HG03460 (cell line): ENCODE results near the gene DRC1.

Source experiments
- ATAC-seq: cut with Tn5 transposase; IDR thresholded peaks from one replicate; pipeline ENCODE4 v1.9.1; 2021; ENCODE audit not compliant: unreplicated experiment

The DRC1 gene

DNA sequence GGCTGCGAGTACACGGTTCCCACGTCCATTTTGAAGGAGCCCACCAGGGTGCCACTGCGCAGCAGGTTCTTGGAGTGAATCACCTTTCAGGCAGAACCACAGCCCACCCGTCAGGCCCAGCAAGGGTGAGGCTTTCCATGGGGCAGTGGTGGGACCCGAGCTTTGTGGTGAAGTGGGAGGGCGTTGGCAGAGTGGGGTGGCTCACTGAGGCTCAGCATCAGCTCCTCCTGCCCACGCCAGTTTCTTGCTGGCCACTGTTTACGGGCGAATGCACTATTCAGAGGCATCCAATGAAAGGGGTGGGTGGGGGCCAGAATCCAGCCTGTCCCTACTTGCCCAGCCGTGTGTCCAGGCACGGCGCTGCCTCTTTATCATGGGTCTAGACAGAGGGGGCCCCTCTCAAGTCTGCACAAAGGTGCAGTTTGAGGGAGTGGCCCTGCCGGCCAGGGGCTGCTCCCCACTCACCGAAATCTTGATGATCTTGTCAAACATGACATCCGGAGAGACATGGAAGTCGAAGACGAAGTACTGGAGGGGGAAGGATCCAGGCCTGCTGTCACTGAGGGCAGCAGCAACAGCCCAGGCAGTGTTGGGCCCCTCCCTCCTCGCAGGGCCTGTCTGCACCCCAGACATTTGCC, 87.6 kb downstream of the DRC1 start:
- no peak for ATAC-seq

DNA sequence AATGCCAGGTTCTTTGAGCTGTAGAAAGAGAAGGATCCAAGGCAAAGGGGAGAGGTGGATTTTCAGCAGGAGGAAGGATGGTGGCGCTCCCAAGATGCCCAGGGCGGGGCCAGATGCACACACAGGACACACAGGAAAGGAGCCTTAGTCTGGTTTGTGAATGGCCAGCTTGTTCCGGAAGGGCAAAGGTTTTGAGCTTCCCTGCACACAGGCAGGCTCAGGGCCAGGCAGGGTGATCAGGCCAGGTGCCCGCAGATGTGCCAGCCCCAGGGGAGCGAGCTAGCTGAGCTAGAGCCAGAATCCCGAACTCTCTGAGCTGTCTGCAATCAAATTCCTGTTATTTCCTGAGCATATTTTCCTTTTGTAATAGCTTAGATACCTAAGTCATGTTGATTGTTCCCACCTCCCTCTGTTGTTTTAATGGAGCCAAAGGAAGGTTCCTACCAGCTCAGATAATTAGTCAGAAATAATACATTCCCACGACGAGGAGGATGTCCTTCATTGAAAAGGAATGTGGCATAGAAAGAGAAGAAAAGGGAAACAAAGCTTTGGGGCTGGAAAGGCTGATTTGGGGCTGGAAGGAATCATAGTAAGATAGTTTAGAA, 89.9 kb downstream of the DRC1 start:
- ATAC-seq: no peak

DNA sequence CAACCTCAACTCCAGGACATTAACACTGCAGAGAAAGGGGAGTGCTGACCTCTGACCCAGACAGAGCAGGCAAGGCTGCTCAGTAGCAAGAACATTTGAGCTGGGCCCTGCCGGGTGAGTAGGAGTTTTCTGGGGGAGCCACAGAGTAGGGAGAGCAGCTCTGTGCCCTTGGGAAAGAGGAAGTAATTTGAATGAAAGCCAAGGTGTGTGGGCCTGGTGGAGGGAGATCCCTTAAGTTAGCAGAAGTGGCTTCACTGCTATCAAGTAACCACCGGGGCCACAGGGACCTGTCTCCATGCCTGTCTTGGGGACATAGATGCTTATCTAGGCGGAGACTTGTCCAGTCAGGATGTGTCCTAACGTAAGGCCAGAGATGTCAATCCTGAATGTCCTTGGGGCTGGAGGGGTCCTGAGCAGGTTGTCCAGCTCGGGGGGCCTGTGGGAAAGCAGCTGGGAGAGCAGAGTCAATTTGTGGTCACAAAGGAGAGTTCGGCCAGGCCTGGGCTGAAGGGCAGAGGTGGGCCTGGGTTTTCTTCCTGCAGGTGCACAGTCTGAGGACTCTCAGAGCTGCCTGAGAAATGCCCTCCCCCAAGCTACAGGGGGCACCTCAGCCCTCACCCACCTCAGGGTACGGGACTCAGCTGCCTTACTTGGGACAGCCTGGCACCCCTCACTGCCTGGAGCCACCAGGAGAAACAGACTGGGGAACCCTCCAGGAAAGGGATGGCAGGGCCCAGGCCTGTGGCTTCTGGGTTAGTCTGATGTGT, 91.2 kb downstream of the DRC1 start:
- ATAC-seq: no peak

DNA sequence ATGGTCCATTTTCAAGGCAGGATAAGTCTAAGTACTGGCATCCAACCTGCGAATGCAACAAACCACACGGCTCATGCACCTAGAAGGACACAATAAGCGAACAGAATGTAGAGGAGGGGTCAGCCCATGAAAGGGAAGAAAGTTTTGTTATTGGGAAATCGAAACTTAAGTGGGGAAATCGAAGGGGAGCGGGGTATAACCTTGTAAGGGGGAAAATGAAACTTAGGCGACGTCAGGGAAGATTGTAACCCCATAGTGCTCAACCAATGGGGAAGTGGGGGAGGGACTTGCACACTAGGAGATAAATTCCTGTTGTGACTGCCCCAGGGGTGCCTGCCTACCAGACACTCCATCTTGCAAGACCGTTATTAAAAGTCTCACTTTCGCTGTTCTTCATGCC, 91.8 kb downstream of the DRC1 start:
- no peak for ATAC-seq

DNA sequence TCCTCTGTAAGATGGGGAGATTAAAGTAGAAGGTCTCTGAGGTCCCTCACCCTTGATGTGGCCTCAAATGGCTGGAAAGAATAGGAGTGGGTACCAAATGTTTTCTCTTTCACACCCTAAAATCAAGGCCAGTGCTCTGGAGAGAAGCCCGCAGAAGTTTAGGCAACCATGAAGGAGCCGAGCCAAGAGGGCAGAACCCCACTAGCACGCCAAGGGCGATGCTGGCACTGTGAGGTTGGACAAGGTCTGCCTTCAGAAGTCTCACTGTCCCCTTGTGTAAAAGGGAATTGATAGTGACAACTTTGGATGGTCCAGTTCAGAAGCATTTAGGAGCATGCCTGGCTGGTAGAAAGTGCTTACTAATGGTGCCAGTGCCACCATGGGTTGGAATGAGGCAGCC, 92.5 kb downstream of the DRC1 start:
- ATAC-seq: no peak

DNA sequence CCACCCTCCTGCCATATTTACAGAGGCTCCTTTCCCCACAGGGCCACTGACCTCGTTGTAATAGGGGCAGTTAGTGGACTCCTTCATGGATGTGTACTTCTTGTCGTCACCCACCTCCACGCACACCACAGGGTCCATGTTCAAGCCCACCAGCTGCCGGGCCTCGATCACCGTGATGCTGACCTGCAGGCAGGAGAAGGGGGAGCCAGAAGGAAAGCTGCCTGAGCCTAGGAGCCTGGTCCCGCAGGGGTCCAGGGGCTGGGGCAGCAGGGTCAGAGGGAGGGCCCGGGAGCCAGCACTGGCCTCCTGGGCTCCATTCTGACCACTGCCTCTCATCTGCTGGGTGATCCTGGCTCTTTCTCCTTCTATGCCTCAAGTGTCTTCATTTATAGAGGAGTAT, 93.2 kb downstream of the DRC1 start:
- ATAC-seq: no peak

DNA sequence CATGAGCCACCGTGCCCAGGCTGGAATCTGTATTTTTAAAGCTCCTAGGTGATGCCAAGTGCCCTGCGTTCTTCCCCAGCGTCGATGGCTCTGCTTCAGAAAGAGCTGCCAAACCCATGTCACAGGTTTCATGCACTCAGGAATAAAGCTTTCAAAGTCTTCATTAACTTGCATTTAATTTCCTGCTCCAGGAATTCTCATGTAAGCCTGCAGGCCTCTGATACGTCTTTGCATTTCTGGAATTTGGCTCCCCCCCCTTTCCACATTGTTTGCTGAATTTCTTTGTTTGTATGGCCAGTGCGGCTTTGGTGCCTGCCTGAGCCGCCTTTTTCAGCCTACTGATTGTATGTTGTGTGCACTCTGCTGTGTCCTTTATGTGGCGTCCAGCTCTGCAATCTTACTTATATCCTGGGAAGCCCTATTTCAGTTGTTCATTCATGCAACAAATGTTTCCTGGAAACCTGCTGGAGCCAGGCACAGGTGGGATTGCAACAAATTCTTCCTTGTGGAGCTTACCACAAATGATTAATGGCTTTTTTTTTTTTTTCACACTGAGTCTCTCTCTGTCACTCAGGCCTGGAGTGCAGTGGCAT, 94.1 kb downstream of the DRC1 start:
- no peak for ATAC-seq

DNA sequence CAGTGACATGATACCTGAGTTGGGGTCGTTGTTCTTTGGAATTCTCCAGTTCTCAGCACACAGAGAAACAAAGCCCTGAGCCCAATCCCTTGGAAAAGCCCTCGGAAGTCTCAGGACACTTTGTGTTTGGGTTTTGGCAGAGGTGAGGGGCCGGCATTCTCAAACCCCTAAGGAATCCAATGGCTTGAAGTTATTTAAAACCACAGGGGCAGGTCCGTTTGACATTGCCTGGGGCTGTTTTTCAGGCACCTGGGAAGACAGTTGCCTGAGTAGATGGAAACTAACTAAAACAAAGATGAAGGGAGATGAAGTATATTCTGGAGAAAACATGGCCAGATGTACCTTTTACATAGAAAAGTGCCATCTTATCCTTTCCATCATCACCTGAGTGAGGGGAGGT, 98.7 kb downstream of the DRC1 start:
- ATAC-seq: no peak

DNA sequence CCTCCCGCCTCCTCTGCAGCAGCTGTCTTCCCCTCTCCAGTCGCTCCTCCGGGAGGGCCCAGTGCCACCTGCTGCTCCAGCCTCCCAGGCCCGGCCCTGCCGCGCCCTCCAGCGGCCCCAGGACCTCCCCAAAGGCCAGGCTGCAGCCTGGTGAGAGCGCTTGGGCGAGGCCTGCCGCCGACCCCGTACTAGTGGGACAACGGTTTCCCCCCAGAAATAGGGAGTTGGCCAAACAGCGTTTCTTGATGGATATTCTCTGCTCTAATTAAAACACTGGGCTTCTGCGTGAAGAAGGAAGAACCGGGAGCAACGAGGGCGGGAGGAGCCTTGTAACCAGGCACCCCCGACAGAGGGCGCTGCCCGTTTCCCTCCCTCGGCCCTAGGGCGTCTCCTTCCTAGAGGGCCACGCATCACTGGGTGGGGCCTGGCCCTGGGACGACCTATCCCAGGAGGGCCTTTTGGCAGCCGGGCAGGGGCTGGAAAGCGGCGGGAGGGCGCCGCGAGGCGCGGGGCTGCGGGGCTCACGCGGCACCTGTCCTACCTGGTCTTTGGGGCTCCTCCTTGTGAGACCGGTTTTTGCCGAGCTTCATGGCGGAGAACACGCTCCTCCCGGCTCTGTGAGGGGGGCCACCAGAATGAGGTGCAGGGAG, 101.6 kb downstream of the DRC1 start:
- ATAC-seq: no peak

DNA sequence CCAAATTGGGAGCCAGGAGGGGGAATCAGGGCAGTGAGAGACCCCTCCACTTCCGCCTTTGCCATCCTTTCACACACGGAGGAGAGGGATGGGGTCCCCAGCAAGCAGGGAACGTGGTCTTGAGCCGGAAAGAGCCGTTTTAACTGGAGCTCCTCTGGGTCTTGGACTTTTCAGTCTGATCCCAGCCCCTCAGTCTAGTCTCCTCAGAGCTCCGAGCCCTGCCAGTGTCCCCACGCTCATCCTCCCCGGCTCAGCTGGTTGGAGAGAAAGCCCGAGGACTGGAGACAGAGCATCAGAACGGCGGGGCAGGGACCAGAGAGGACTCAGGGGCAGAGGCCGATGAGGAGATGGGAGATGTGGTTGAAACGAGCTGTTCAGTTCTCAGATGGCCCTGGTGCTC, 102.3 kb downstream of the DRC1 start:
- ATAC-seq: no peak

DNA sequence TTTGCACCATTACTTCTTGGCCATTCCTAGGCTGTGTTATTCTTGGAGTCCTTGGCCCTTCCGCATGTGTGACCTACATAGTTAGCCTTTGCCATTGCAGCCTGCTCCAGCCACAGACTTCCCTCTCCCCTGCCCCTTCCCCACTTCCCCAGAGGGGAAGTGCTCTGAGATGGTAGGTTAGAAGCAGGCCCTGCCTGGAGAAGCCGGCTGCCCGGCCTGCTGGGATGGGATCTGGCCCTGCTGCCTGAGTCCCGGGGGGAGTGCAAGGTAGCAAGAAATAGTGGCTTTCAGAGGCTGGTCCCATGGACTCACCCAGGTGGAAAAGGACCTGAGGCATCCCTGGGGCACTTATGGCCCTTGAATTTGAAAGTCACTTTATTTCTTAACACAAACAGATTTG, 104.6 kb downstream of the DRC1 start:
- ATAC-seq: no peak
